GM12872 (cell line): ENCODE measurements around the gene XBP1.

ENCODE experiments used
- TF ChIP-seq, protein P1 (sequence below): IDR thresholded peaks from 3 replicates; pipeline ENCODE4 v1.5.1; 2011; ENCODE audit warnings: low read depth, mild to moderate bottlenecking, low read length, moderate library complexity; ENCODE audit not compliant: insufficient read depth

The XBP1 gene

DNA sequence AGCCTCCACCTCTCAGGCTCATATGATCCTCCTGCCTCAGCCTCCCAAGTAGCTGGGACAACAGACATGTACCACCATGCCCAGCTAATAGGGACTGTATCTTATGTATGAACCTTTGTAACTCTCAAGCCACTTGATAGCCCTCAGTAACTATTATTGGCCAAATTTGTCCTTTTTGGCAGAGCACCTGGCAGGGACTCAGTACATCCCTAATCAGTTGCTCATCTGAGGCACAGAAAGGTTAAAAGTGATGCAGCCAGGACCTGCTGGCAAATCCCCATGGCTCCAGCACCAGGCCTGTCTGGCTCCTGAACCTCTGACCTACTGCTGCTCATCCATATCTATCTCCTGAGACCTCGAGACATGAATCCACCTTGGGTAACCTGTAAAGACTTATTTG, 21.1 kb upstream of the XBP1 start:
- TF ChIP-seq, protein P1, sequence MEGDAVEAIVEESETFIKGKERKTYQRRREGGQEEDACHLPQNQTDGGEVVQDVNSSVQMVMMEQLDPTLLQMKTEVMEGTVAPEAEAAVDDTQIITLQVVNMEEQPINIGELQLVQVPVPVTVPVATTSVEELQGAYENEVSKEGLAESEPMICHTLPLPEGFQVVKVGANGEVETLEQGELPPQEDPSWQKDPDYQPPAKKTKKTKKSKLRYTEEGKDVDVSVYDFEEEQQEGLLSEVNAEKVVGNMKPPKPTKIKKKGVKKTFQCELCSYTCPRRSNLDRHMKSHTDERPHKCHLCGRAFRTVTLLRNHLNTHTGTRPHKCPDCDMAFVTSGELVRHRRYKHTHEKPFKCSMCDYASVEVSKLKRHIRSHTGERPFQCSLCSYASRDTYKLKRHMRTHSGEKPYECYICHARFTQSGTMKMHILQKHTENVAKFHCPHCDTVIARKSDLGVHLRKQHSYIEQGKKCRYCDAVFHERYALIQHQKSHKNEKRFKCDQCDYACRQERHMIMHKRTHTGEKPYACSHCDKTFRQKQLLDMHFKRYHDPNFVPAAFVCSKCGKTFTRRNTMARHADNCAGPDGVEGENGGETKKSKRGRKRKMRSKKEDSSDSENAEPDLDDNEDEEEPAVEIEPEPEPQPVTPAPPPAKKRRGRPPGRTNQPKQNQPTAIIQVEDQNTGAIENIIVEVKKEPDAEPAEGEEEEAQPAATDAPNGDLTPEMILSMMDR = no peak

DNA sequence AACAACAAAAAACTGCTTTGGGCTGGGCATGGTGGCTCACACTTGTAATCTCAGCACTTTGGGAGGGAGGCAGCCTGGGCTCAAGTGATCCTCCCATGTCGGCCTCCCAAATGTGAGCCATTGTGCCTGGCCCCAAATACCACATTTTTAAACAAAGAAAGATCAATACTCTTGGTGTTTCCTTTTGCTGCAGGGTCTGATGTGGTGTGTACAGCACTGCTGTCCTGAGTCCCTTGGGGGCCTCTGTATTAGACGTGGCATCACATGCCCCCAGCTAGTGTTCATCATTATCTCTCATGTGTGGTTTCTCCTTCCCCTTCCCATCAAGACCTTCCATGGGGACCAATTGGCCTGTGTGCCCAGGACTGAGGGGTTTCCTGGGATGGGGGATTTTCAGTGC, 20.5 kb upstream of the XBP1 start:
- TF ChIP-seq, protein P1 = no peak

DNA sequence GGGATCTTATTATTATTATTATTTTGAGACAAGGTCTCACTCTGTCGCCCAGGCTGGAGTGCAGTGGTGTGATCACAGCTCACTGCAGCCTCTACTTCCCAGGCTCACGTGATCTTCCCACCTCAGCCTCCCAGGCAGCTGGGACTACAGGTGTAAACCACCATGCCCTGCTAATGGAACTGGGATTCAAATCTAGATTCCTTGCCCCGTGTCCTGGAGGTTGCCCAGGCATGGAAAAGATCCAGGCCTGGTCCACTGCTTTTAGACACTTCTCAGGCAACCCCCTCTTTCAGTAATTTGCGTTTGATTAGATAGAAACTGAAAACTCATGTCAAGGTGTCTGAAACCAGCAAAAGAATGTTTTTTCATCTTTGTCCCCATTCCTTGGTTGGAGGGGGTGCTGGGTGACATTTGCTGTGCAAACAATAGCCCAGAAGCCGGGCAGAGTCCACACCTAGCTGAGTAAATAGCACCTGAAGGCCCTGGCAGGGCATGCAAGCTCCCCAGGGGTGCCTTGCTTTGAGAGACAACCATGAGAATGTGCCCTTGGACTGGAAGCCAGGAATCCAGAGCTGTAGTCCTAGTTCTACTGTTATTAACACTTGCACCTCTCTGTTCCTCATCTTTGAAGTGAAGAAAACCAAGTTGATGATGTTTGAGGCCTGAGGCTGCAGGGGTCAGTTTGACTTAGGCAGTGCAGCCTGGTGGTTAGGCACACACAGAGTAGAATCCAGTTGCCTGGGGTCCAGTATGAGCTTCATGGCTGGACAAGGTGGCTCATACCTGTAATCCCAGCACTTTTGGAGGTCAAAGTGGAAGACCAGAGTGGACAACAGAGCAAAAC, 19.1 kb upstream of the XBP1 start:
- TF ChIP-seq, protein P1 = no peak

DNA sequence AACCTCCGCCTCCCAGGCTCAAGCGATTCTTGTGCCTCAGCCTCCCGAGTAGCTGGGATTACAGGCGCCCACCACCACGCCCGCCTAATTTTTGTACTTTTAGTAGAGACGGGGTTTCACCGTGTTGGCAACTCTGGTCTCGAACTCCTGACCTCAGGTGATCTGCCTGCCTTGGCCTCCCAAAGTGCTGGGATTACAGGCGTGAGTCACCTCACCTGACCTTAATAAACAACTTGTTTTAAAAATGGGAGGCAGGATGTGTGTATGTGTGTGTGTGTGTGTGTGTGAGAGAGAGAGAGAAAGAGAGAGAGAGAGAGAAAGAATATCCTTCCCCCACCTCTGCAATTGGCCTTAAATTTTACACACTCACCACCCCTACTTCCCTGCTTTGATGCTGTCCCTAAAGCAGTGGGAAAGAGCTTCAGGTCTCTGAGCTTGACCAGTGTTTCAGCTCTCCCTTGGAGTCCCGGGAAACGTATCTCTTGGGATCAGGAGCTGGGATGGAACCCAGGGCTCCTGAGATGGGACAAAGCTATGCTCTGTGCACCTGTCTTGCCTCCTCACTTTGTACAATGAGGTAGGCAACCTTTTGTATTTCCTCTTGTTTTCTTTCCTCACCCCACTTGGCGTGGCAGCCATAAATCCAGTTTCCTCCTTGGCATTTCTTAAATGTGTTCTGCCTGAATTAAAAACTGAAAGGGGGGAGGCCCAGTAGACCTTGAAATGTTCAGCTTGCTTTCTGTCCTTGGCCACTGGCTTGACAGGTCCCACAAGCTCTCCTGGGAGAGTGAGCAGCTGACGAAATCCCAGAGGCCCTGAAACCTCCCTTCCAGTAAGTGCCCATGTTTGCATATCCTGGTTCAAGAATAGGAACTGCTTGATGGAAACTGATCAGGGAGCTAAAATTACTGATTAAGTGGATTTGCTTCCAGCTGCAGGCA, 17.8 kb upstream of the XBP1 start:
- TF ChIP-seq, protein P1 = no peak

DNA sequence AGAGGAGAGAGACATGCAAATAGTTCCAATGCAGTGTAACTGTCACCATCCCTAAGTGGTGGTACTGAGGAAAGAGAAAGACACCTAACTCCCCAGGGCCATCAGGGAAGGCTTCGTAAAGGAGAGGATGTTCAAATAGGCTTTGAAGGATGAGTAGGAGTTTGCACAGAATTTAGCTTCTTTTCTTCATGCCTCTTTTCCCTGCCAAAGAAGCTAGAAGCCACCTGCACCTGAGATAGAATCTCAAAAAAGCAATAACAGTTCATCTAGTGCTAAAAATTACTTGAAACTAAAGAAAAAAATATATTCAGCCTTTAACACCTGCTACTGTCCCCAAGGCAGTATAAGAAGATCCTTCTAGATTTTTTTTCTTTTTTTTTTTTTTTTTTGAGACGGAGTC, 16.7 kb upstream of the XBP1 start:
- TF ChIP-seq, protein P1 = no peak

DNA sequence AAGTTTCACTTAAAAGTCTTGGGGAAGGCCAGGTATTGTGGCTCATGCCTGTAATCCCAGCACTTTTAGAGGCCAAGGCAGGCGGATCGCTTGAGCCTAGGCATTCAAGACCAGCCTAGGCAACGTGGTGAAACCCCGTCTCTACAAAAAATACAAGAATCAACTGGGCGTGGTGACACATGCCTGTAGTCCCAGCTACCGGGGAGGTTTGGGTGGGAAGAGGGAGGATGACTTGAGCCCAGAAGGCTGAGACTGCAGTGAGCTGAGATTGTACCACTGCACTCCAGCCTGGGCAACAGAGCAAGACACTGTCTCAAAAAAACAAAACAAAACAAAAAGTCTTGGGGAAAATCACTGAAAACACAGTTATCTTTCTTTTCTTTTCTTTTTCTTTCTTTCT, 15.4 kb upstream of the XBP1 start:
- TF ChIP-seq, protein P1 = no peak

DNA sequence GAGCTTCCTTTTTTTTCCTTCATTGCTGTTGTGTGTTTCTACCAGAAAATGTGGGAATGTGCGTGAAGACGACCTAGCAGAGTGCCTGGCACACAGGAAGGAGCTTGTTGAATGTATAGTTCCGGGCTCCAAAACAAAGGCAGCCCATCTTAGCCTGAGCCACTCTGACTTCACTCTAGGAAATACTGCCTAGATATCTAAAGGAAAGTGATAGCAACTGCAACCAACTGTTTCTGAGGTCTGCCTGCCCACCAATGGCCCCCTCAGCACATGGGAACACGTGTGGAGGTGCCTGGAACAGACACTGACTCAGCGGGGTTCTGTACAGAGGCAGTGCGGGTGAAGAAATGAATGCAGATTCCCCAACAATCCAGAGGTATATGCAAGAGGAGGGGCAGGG, 14.7 kb upstream of the XBP1 start:
- TF ChIP-seq, protein P1 = no peak
